DND-41 (cell line): ENCODE data around the gene IP6K3.

Experiments used
- EZH2 ChIP-seq: IDR thresholded peaks from 3 replicates; pipeline ENCODE4 v1.6.1; 2012; ENCODE audit warnings: borderline replicate concordance, low read depth, mild to moderate bottlenecking, moderate library complexity, low read length, inconsistent platforms; ENCODE audit not compliant: severe bottlenecking
- TF ChIP-seq, protein P1 (sequence below): IDR thresholded peaks from 2 replicates; pipeline ENCODE4 v1.5.1; 2012; ENCODE audit warnings: borderline replicate concordance, low read length, moderate library complexity, mild to moderate bottlenecking; ENCODE audit not compliant: poor library complexity, severe bottlenecking; ENCODE audit errors: extremely low read depth

DNA sequence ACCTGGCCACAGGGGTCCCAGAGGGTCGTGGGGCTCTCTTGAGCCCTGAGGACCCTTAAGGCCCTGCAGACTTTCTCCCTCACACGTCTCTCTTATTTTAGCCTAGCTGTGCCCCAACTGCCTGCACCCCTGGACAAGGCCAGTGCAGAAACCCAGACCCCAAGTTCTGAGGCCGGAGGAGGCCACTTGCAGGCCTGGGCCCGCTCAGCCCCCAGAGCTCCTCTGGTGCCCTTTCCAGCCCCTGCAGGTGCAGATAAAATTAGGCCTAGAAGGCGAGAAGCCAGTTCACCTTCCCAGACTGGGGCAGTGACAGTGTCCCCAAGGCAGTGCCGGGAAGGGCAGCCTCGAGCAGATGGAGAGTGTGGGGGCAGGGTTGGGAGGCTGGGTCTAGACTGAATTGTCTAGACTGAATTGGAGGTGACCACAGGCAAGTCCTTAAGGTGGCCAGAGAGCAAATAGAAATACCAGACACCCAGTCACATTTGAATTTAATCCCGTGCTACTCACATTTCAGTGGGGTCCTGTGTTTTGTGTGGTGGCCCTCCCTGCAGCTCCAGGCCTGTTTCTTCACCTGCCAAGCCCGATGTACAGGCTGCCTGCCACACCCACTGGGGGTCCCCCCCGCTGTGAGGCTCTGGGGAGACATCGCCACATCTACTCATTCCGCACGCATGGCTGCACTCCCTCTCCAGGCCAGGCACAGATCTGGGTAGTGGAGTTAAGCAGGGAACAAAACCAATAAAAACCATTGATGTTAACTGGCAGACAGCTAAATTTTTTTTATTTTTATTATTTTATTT lies 8.6 kb upstream of the IP6K3 start:
- TF ChIP-seq EZH2: no peak
- TF ChIP-seq, protein P1, sequence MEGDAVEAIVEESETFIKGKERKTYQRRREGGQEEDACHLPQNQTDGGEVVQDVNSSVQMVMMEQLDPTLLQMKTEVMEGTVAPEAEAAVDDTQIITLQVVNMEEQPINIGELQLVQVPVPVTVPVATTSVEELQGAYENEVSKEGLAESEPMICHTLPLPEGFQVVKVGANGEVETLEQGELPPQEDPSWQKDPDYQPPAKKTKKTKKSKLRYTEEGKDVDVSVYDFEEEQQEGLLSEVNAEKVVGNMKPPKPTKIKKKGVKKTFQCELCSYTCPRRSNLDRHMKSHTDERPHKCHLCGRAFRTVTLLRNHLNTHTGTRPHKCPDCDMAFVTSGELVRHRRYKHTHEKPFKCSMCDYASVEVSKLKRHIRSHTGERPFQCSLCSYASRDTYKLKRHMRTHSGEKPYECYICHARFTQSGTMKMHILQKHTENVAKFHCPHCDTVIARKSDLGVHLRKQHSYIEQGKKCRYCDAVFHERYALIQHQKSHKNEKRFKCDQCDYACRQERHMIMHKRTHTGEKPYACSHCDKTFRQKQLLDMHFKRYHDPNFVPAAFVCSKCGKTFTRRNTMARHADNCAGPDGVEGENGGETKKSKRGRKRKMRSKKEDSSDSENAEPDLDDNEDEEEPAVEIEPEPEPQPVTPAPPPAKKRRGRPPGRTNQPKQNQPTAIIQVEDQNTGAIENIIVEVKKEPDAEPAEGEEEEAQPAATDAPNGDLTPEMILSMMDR: no peak
